Central memory CD8-positive, alpha-beta T cell (primary cell): ENCODE data around the gene KRT33B.

ENCODE experiments used
- ATAC-seq: fragments of 150-1000 bp; cut with Tn5 transposase; replicated peaks from 2 replicates; pipeline ENCODE4 v1.10.0; 2022; ENCODE audit warnings: mild to moderate bottlenecking, moderate FRiP score, moderate number of reproducible peaks; ENCODE audit not compliant: poor library complexity, severe bottlenecking; ENCODE audit errors: extremely low read depth
- DNase-seq, 2 donors: peaks; one replicate each; pipeline ENCODE4 v3.0.0; 2021; ENCODE audit warnings: low spot score in 2 of 2
- H3K27ac Mint-ChIP-seq: one replicate; pipeline ENCODE4 v1.8.0; 2022; ENCODE audit warnings: low read depth, mild to moderate bottlenecking, moderate library complexity, mixed read lengths
- H3K27me3 Mint-ChIP-seq: one replicate; pipeline ENCODE4 v1.8.0; 2022; ENCODE audit warnings: mixed read lengths
- H3K36me3 Mint-ChIP-seq: one replicate; pipeline ENCODE4 v1.8.0; 2022; ENCODE audit warnings: mild to moderate bottlenecking, moderate library complexity, mixed read lengths; ENCODE audit not compliant: insufficient read depth
- H3K4me1 Mint-ChIP-seq: one replicate; pipeline ENCODE4 v1.8.0; 2022; ENCODE audit warnings: mixed read lengths
- H3K4me3 Mint-ChIP-seq: one replicate; pipeline ENCODE4 v1.8.0; 2022; ENCODE audit warnings: mild to moderate bottlenecking, moderate library complexity, mixed read lengths
- H3K9me3 Mint-ChIP-seq: one replicate; pipeline ENCODE4 v1.8.0; 2022; ENCODE audit warnings: mixed read lengths

The KRT33B gene

DNA sequence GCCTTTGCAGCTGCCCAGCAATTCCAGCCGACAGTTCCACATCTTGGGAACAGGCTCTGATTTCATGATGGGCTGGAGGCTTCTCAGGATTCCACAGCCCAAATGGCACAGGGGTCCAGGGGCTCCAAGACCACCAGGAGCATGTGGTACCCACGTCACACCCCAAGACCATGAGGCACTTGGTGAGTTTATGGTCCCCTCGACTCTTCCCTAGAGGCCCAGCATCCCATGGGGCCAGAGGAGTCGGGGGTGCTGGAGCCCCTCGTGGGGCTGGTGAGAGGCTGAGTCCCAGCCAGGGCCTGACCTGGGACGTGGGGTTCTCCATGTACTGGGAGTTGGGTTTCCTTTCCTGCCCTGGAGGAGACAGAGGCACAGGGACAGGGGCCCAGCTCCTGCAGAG is 44.0 kb downstream of the KRT33B start:
- Mint-ChIP-seq H3K4me3 (no peak overlapping the region), H3K27me3 (no peaks in the 10 kb centered on the region), H3K9me3 (no peaks in the 10 kb centered on the region), H3K27ac (peak overlapping the region; percentile 73), H3K4me1 (peaks cover 42% of the 10 kb centered on the region), H3K36me3 (peaks cover 8% of the 10 kb centered on the region)
- no peak for ATAC-seq
- no peak for DNase-seq

DNA sequence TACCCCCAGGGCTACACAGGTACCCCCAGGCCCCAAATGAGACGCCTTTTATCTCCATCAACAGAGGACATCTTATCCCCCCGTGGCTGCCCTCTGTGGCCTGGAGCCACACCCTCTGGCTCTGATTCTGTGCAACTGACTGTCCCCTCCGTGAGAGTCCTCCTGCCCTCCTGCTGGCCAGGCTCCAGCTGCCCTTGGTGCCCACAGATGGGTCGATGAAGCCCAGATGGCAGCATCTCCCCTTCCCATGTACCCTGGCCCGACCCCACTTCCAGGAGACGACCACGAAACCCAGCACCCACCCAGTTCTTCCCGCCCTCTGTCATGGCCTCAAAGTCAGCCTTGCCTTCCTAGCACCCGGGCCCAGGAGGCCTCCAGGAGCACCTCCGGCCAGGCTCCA is 44.5 kb downstream of the KRT33B start:
- Mint-ChIP-seq H3K4me3 (no peak overlapping the region), H3K9me3 (no peaks in the 10 kb centered on the region), H3K27ac (peak overlapping the region; percentile 68), H3K4me1 (peaks cover 42% of the 10 kb centered on the region), H3K27me3 (no peaks in the 10 kb centered on the region), H3K36me3 (peaks cover 8% of the 10 kb centered on the region)
- DNase-seq (no peak), ATAC-seq (no peak)

DNA sequence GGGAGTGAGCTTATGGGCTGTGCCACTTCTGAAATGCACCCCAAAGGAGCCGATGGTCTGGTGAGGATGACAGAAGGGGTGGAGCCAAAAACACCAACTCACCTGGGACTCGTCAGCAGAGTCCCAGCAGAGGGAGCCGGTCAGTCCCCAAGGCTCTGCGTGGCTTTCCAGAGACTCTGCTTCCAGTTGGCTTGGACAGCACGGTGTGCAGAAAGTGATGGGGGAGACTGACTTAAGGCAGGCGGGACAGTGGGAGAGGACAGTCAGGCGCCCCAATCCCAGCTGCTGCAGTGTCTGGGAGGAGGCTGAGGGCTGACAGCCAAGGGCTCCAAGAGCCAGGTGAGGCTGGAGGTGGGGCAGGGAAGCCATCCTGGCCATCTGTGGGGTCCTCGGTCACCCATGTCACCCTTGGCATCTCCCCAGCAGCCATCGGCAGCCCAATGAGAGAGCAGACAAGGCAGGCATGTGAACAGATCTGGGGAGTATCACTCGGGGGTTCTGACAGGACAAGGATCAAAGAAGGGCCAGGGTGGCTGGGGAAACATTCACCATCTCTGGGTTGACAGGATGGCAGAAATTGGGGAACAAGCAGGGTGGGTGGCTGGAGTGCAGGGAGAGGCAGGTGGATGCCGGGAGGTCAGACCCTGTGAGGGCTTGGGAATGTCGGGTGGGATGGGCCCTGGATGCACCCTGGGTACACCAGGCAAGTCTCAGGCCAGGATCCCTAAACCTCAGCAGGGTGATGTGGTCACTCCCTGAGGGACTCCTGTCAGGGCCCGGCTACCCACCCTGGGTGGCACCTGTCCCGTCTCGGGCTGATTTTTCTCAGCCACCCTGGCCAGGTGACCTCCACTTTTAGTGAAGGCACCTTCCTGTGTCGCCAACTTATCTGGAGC is 45.2 kb downstream of the KRT33B start:
- Mint-ChIP-seq H3K27ac (peak overlapping the region; percentile 68), H3K9me3 (no peaks in the 10 kb centered on the region), H3K27me3 (no peaks in the 10 kb centered on the region), H3K4me1 (peaks cover 42% of the 10 kb centered on the region), H3K36me3 (peaks cover 8% of the 10 kb centered on the region), H3K4me3 (peak overlapping the region; percentile 27)
- ATAC-seq: no peak
- DNase-seq: no peak

DNA sequence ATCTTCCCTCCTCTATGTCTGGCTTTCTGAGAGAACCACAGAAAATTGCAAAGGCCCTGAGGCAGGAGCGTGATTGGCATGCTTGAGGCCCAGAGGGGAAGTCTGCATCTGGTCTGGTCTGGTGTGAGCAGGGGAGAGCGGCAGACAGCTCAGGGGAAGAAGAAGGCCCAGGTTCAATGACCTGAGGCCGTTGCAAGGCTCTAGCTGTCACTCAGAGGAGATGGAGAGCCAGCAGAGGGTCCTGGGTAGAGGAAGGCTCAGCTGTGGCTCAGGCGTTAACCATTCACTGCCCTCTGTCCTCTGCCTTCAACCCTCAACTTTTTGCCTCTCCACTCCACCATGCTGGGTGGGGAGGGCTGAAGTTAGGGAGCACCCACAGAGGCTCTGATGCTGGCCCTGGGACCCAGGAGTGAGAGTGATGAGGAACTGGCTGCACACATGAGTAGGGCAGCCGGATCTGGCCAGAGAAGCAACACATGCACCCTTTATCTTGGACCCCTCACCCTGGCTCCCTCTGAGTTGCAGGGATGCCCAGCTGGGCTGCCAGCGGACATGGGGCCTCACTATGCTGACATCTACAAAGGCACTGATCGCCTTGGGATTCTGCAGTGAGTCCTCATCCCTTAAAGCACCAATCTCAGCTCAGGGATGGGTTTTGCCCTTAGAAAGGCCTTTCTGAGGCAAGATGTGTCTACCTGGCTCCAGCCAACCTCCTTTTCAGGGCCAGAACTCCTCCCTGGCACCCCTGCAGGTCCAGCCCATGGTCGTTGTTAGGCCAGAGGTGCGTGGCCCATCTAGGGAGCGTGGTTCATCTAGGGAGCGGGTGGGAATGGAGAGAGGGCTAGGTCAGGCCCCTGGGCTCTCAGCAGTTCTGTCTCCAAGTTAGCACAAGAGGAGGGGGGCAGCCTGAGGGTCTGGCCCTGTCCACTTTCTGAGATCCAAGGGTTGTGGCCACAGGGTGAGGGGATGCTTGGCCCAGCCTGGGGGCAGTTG is 46.4 kb downstream of the KRT33B start:
- Mint-ChIP-seq H3K9me3 (no peaks in the 10 kb centered on the region), H3K27me3 (no peaks in the 10 kb centered on the region), H3K36me3 (peaks cover 8% of the 10 kb centered on the region), H3K4me1 (peaks cover 36% of the 10 kb centered on the region), H3K27ac (peak overlapping the region; percentile 70), H3K4me3 (peak overlapping the region; percentile 27)
- no peak for DNase-seq
- ATAC-seq: no peak

DNA sequence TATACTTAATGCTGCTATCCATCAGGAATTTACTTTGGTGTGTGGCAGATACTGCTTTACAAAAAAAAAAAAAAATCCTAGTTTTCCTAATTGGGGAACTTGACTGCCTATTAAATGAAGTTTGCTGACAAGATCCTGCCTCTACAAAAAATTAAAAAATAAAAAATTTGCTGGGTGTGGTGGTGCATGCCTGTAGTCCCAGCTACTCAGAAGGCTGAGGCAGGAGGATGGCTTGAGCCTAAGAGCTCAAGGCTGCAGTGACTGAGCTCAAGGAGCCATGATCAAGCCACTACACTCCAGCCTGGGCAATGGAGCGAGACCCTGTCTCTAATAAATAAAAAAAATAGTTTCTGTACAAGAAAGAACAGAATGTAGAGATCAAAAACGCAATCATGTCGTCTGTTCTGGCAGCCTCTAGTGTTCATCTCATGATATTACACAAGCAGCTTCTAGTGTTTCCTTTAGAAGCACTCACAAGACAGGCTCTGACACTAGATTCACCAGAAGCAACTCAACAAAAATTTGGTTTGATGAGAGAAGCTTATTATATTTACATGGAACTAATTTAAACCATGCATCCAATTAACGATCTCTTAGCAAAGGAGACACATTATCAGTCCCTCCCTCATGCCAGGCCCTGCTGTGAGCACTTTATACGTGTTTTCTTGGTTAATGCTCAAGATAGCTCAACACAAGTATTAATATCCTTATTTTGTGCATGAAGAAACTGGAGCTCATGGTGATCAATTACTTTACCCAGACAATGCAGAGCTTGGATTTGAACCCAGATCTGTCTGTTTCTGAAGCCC is 47.3 kb downstream of the KRT33B start:
- Mint-ChIP-seq H3K27ac (peak overlapping the region; percentile 70), H3K36me3 (peaks cover 6% of the 10 kb centered on the region), H3K4me1 (peaks cover 34% of the 10 kb centered on the region), H3K4me3 (no peak overlapping the region), H3K27me3 (no peaks in the 10 kb centered on the region), H3K9me3 (no peaks in the 10 kb centered on the region)
- DNase-seq (no peak), ATAC-seq (peak; percentile 59)

DNA sequence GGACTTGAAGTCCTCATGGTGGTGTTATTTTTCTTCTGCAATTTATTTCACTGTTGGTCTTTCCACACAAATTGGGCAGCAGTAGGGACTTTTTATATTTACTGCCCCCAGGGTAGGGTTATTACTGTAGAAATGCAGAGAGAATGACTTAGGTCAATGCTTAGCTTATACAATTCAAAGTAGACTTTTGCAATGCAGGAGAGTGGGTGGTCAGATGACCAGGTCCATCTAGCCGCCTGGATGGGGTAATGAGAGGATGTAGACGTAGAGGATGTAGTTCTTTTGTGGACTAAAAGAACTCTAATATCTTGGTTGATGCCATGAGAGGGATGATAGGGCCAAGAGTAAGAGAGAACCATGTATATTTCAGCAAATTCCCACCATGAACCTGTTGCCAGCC is 51.4 kb downstream of the KRT33B start:
- ATAC-seq (no peak), DNase-seq (no peak)
- peaks cover 4% of the 10 kb centered on the region for H3K36me3 Mint-ChIP-seq
- H3K27me3 Mint-ChIP-seq: peaks cover 9% of the 10 kb centered on the region
- no peak overlapping the region for H3K4me3 Mint-ChIP-seq
- H3K27ac Mint-ChIP-seq: no peak overlapping the region
- no peaks in the 10 kb centered on the region for H3K9me3 Mint-ChIP-seq
- peaks cover 7% of the 10 kb centered on the region for H3K4me1 Mint-ChIP-seq

DNA sequence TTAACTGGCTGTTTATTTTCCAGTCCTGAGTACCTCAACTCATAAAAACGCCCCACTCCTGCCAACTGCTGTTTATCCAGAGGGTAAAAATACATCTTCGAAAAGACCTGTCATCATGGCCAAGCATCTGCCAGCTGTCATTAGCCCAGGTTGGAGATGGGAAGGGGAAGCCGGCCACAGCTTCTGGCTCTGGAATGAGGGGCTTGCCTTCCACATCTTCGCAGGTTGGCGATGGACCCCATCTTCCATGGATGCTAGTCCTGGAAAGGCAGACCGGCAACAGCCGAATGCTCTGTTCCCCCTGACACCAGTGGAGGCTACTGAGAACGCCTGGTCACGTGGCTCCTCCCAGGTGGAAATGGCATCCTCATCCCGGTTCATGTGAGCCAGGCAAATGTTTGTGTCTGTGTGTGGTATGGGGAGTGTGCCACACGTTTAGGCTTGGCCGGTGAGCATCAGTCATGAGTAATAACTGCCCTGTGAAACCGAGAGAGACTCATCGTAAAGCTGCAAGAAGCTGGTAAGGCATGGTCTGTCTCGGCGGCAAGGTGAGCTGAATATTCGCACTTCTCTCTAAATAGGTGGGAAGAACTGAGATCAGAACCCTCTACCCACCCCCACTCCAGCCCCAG is 53.7 kb downstream of the KRT33B start:
- ATAC-seq (no peak), DNase-seq (no peak)
- H3K4me3 Mint-ChIP-seq: no peak overlapping the region
- H3K36me3 Mint-ChIP-seq: peaks cover 2% of the 10 kb centered on the region
- H3K4me1 Mint-ChIP-seq: peaks cover 4% of the 10 kb centered on the region
- H3K27ac Mint-ChIP-seq: no peak overlapping the region
- H3K9me3 Mint-ChIP-seq: no peaks in the 10 kb centered on the region
- peaks cover 9% of the 10 kb centered on the region for H3K27me3 Mint-ChIP-seq

DNA sequence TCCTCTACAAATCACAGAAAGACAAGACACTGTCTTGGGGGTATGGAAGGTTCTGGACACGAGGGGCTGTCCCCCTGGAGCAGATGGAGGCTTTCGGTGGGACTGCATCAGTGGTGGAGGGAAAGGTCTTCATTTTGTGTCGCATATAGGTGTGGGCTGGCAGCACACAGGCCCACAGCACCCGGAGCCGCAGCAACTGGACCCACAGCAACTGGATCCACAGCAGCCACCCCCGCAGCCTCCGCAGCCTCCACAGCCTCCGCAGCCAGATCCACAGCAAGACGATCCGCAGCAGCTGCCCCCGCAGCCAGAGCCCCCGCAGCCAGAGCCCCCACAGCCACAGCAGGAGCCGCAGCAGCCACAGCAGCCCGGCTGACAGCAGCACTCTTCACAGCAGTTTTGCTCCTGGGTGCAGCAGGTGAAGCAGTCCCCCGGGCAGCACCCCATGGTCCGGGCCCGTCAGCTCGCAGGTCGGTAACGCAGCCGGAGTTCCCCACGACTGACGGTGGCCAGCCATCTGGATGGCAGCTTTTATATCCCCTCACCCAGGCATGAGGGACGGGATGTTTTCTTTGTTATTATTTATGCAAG is 54.3 kb downstream of the KRT33B start, which contains the start of gene KRTAP17-1:
KRTAP17-1 (minus strand) TSS at position 507 of the 591 bp plus-strand sequence; CDS start at position 447, 60 bp downstream.
- H3K9me3 Mint-ChIP-seq: no peaks in the 10 kb centered on the region
- H3K4me3 Mint-ChIP-seq: no peak within 1 kb of the TSS

More for the DNA sequence above, 54.3 kb downstream of the KRT33B start, which contains the start of gene KRTAP17-1:
- Mint-ChIP-seq H3K4me1 (peaks cover 10% of the 10 kb centered on the region), H3K27ac (peak within 1 kb of the TSS; percentile 23), H3K27me3 (peaks cover 9% of the 10 kb centered on the region), H3K36me3 (peaks cover 4% of the 10 kb centered on the region)
- DNase-seq: no peak
- ATAC-seq: no peak
